Measurements from ENCODE around the gene CIAO2B.

GRCh38 chr16:66960270-66960669 is 26.1 kb upstream of the CIAO2B start:
- TF ChIP-seq, protein P1, sequence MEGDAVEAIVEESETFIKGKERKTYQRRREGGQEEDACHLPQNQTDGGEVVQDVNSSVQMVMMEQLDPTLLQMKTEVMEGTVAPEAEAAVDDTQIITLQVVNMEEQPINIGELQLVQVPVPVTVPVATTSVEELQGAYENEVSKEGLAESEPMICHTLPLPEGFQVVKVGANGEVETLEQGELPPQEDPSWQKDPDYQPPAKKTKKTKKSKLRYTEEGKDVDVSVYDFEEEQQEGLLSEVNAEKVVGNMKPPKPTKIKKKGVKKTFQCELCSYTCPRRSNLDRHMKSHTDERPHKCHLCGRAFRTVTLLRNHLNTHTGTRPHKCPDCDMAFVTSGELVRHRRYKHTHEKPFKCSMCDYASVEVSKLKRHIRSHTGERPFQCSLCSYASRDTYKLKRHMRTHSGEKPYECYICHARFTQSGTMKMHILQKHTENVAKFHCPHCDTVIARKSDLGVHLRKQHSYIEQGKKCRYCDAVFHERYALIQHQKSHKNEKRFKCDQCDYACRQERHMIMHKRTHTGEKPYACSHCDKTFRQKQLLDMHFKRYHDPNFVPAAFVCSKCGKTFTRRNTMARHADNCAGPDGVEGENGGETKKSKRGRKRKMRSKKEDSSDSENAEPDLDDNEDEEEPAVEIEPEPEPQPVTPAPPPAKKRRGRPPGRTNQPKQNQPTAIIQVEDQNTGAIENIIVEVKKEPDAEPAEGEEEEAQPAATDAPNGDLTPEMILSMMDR (IDR thresholded peaks at IDR 0.05) = no peak
- no peak for TF ChIP-seq MYBL2 (CRISPR knock-in tag; IDR thresholded peaks at IDR 0.05)
